HepG2 (cell line): ENCODE measurements around the gene NDC1. TPM values are rescaled to one million over a fixed set of nuclear protein-coding genes. Genes with fewer than 3 reads are reported as not detected.

Experiments
- ATAC-seq: fragments of 200-7000 bp; cut with Tn5 transposase; 3 replicates; pipeline ENCODE4 v1.9.1; 2020; ENCODE audit warnings: mild to moderate bottlenecking, moderate library complexity
- BruUV-seq: library from RNA; stranded (reverse); fragments of 400-500 nt; replicated peaks from 2 replicates; lab custom pipeline; 2021; lab: Mats Ljungman, UMichigan
- CTCF ChIA-PET: fragments of 300-600 bp; formaldehyde crosslinking; extraction: SDS; loops from one replicate; lab custom pipeline; 2021; ENCODE audit warnings: low total read pairs, inconsistent platforms, low intra/inter-chr PET ratio; lab: Yijun Ruan, JAX
- POLR2A ChIA-PET: fragments of 350-600 bp; sonication (Branson Sonifier 250); formaldehyde crosslinking; loops from one replicate; lab custom pipeline; 2020; ENCODE audit warnings: antibody characterized with exemption, inconsistent platforms; lab: Yijun Ruan, JAX
- DNase-seq: peaks from one replicate; pipeline ENCODE4 v3.0.0-alpha.2; 2015; ENCODE audit warnings: low spot score
- FAIRE-seq: peaks from 3 replicates; lab custom pipeline; 2011; peaks lifted over from hg19 to GRCh38; lab: Jason Lieb, UNC
- H2AFZ ChIP-seq: one replicate; pipeline ENCODE4 v1.6.1; 2011; ENCODE audit warnings: low read length, inconsistent platforms
- H3K27ac ChIP-seq: fragments of 300-600 bp; 3 replicates; pipeline ENCODE4 v1.8.0; 2011; ENCODE audit warnings: mixed run types, mild to moderate bottlenecking, mixed read lengths, low read length, inconsistent platforms; ENCODE audit not compliant: insufficient read depth; ENCODE audit errors: extremely low read length
- H3K27me3 ChIP-seq, 2 experiments: fragments of 200-600 bp in 1 of 2; 2 replicates in 1 of 2; 3 replicates in 1 of 2; pipeline versions ENCODE4 v1.6.0 to v1.8.0; 2011; ENCODE audit warnings: low read length in 2 of 2, mild to moderate bottlenecking in 2 of 2, moderate library complexity in 2 of 2, inconsistent platforms in 1 of 2; ENCODE audit not compliant: insufficient read depth in 2 of 2, control insufficient read depth in 1 of 2
- H3K36me3 ChIP-seq, 2 experiments: fragments of 200-600 bp in 1 of 2; replicated peaks in 1 of 2; 2 replicates in 1 of 2; 3 replicates in 1 of 2; pipeline versions ENCODE4 v1.5.1 to v1.8.0; 2011; ENCODE audit warnings: low read length in 2 of 2, inconsistent platforms in 1 of 2; ENCODE audit not compliant: insufficient read depth in 2 of 2, control insufficient read depth in 1 of 2
- H3K4me1 ChIP-seq: 2 replicates; pipeline ENCODE4 v1.5.1; 2012; ENCODE audit warnings: low read length, inconsistent platforms; ENCODE audit not compliant: insufficient read depth
- H3K4me2 ChIP-seq: 2 replicates; pipeline ENCODE4 v1.6.0; 2011; ENCODE audit warnings: low read depth, low read length, inconsistent platforms
- H3K4me3 ChIP-seq, 3 experiments: fragments of 200-600 bp in 1 of 3; sonication (generic), shearing (Covaris generic) in 1 of 3; replicated peaks in 1 of 3; 2 replicates each; pipeline ENCODE4 v1.5.1; 2011 to 2016; ENCODE audit warnings: low read length in 3 of 3, inconsistent platforms in 2 of 3, low read depth in 2 of 3, mild to moderate bottlenecking in 2 of 3, control low read depth in 1 of 3, mixed read lengths in 1 of 3; ENCODE audit not compliant: insufficient read depth in 1 of 3
- H3K79me2 ChIP-seq: one replicate; pipeline ENCODE4 v1.6.1; 2011; ENCODE audit warnings: low read length, inconsistent platforms; ENCODE audit not compliant: insufficient read depth
- H3K9ac ChIP-seq: 2 replicates; pipeline ENCODE4 v1.6.0; 2011; ENCODE audit warnings: mild to moderate bottlenecking, low read depth, low read length, inconsistent platforms; ENCODE audit not compliant: insufficient read depth
- H3K9me3 ChIP-seq: 2 replicates; pipeline ENCODE4 v1.5.1; 2012; ENCODE audit warnings: mild to moderate bottlenecking, low read length
- H4K20me1 ChIP-seq: 2 replicates; pipeline ENCODE4 v1.6.0; 2011; ENCODE audit warnings: inconsistent platforms, mild to moderate bottlenecking, low read length, moderate library complexity; ENCODE audit not compliant: insufficient read depth
- CBX1 ChIP-seq: IDR thresholded peaks from one replicate; pipeline ENCODE4 v1.6.1; 2016; ENCODE audit warnings: antibody characterized with exemption, low read depth
- ISX ChIP-seq: sonication (generic); formaldehyde crosslinking; conservative IDR thresholded peaks from 2 replicates; pipeline ENCODE4 v1.5.0; 2020; ENCODE audit warnings: missing genetic modification reagents
- KLF12 ChIP-seq: sonication (generic); formaldehyde crosslinking; IDR thresholded peaks from 2 replicates; pipeline ENCODE4 v1.4.0; 2020; ENCODE audit warnings: missing genetic modification reagents, borderline replicate concordance
- MEIS2 ChIP-seq: sonication (generic); formaldehyde crosslinking; IDR thresholded peaks from 2 replicates; pipeline ENCODE4 v1.9.0; 2021; ENCODE audit warnings: mild to moderate bottlenecking, missing genetic modification reagents
- MXI1 ChIP-seq: IDR thresholded peaks from 3 replicates; pipeline ENCODE4 v1.6.1; 2012; ENCODE audit warnings: low read depth, low read length, inconsistent platforms, borderline replicate concordance
- ZMYM2 ChIP-seq: sonication (generic); formaldehyde crosslinking; IDR thresholded peaks from 2 replicates; pipeline ENCODE4 v1.8.0; 2022; ENCODE audit warnings: mild to moderate bottlenecking, missing genetic modification reagents
- ZMYM3 ChIP-seq: sonication (generic); formaldehyde crosslinking; IDR thresholded peaks from 2 replicates; pipeline ENCODE4 v1.5.1; 2020; ENCODE audit warnings: mild to moderate bottlenecking, missing genetic modification reagents
- ZNF251 ChIP-seq: sonication (generic); formaldehyde crosslinking; IDR thresholded peaks from 2 replicates; pipeline ENCODE4 v1.9.0; 2021; ENCODE audit warnings: mild to moderate bottlenecking, missing genetic modification reagents
- WGBS: methylation state at CpG from one replicate; pipeline ENCODE4 v1.1.6; 2017; ENCODE audit warnings: low lambda C conversion rate; 5-methylcytosine and 5-hydroxymethylcytosine counted together
- in situ Hi-C: cut with HindIII; loops from 2 replicates; pipeline ENCODE4 v1.10.0; 2017; ENCODE audit warnings: low pct_unique_long_range_greater_than_20kb; ENCODE audit not compliant: extremely low pct_ligation_motif_present
- intact Hi-C: fragments of 100-400 bp; cut with micrococcal nuclease; formaldehyde crosslinking; loops from one replicate; pipeline ENCODE4 v1.10.0; 2022; ENCODE audit not compliant: unreplicated experiment
- polyA plus RNA-seq, 8 experiments: library from polyadenylated mRNA; depleted of rRNA in 3 of 8; stranded (reverse) in 7 of 8; unstranded in 1 of 8; fragments of >200 nt; fragmentation: Illumina TruSeq in 4 of 8; extraction: Trizol in 4 of 8; gene quantifications; 2 replicates each; pipeline versions ENCODE4 v1.2.1 to v1.2.3, GENCODE V29; 2011 to 2016; ENCODE audit warnings: low read depth in 4 of 8, missing spikeins in 1 of 8, mixed read lengths in 1 of 8; ENCODE audit not compliant: insufficient read depth in 1 of 8
- total RNA-seq, 5 experiments: library from RNA; depleted of rRNA; stranded (reverse); fragments of >200 nt; fragmentation: Illumina TruSeq; extraction: Trizol; gene quantifications; 2 replicates each; pipeline ENCODE4 v1.2.3, GENCODE V29; 2016; ENCODE audit warnings: low read depth in 1 of 5
- TF ChIP-seq, protein P1 (sequence below): sonication (generic); formaldehyde crosslinking; IDR thresholded peaks from 2 replicates; pipeline ENCODE4 v1.5.0; 2020; ENCODE audit warnings: missing genetic modification reagents
- TF ChIP-seq, protein P2 (sequence below): sonication (generic); formaldehyde crosslinking; IDR thresholded peaks from 2 replicates; pipeline ENCODE4 v1.5.1; 2020; ENCODE audit warnings: missing genetic modification reagents, mild to moderate bottlenecking, borderline replicate concordance
- TF ChIP-seq, protein P3 (sequence below): IDR thresholded peaks from 2 replicates; pipeline ENCODE4 v1.6.1; 2016; ENCODE audit warnings: missing compliant biosample characterization, missing genetic modification reagents, borderline replicate concordance
- TF ChIP-seq, protein P4 (sequence below): IDR thresholded peaks from 2 replicates; pipeline ENCODE4 v1.6.1; 2016; ENCODE audit warnings: mild to moderate bottlenecking, missing biosample characterization, missing genetic modification reagents
- TF ChIP-seq, protein P5 (sequence below): sonication (generic); formaldehyde crosslinking; IDR thresholded peaks from 2 replicates; pipeline ENCODE4 v1.4.0; 2020; ENCODE audit warnings: missing genetic modification reagents

NDC1 gene
- total and polyA plus RNA-seq, 2 of the 13 experiments (the other 11 are each of a cell fraction or from before 2014, with no cell fraction given), result 38.1 to 50.9 TPM

DNA sequence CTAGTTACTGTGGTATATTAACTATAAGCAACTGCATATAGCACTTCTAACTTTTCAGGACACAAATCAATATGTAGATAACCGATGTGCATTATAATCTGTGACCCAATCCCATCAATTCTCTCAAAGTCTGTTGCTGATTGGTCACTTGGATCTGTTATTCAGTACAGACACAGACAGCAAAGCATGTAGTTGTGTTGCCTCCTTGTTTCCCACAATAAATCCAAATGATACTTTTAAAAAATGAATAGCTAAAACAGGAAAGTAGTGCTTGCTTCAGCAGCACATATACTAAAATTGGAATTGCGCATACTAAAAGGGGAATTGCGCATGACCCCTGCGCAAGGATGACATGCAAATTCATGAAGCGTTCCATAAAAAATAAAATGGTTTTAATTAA, 28.1 kb downstream of the NDC1 start (continued):
- TF ChIP-seq, protein P1, sequence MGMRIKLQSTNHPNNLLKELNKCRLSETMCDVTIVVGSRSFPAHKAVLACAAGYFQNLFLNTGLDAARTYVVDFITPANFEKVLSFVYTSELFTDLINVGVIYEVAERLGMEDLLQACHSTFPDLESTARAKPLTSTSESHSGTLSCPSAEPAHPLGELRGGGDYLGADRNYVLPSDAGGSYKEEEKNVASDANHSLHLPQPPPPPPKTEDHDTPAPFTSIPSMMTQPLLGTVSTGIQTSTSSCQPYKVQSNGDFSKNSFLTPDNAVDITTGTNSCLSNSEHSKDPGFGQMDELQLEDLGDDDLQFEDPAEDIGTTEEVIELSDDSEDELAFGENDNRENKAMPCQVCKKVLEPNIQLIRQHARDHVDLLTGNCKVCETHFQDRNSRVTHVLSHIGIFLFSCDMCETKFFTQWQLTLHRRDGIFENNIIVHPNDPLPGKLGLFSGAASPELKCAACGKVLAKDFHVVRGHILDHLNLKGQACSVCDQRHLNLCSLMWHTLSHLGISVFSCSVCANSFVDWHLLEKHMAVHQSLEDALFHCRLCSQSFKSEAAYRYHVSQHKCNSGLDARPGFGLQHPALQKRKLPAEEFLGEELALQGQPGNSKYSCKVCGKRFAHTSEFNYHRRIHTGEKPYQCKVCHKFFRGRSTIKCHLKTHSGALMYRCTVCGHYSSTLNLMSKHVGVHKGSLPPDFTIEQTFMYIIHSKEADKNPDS (CRISPR knock-in tag), result no peak
- TF ChIP-seq ZNF251, result no peak
- TF ChIP-seq, protein P2, sequence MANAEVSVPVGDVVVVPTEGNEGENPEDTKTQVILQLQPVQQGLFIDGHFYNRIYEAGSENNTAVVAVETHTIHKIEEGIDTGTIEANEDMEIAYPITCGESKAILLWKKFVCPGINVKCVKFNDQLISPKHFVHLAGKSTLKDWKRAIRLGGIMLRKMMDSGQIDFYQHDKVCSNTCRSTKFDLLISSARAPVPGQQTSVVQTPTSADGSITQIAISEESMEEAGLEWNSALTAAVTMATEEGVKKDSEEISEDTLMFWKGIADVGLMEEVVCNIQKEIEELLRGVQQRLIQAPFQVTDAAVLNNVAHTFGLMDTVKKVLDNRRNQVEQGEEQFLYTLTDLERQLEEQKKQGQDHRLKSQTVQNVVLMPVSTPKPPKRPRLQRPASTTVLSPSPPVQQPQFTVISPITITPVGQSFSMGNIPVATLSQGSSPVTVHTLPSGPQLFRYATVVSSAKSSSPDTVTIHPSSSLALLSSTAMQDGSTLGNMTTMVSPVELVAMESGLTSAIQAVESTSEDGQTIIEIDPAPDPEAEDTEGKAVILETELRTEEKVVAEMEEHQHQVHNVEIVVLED (CRISPR knock-in tag), result no peak
- TF ChIP-seq CBX1, result no peak

DNA sequence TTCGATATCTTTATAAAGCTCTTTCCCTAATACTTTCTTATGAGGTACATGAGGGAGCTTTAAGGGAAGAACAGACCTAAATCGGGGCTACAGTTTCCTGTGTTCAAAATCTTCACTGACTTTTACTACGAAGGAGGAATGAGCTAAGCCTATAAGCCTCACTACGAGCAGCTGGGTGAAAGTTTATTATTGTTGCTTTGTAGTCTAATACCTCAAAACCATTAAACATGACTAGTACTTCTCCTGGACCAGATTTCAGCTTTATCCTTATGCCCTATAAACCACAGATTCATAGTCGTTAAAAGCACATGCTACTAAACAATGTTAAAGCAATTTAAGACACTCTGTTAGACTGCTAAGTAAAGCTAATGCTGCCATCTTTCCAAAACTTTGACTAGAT, 30.2 kb downstream of the NDC1 start:
- intact Hi-C loops, result no loop called here
- no peak overlapping the region for H3K4me3 ChIP-seq
- H3K4me1 ChIP-seq, result peaks cover 6% of the 10 kb centered on the region
- no peak overlapping the region for H3K4me2 ChIP-seq
- no peaks in the 10 kb centered on the region for H3K9me3 ChIP-seq
- no peaks in the 10 kb centered on the region for H4K20me1 ChIP-seq
- H3K79me2 ChIP-seq, result no peaks in the 10 kb centered on the region
- in situ Hi-C loops, result no loop called here
- ATAC-seq (no peak), FAIRE-seq (no peak), DNase-seq (no peak)
- 99% methylated on average over 5 of the region's 5 CpGs for WGBS
- H3K9ac ChIP-seq, result no peak overlapping the region
- ChIA-PET POLR2A (no interaction called here), CTCF (no interaction called here)
- no peak overlapping the region for H2AFZ ChIP-seq
- H3K27ac ChIP-seq, result no peak overlapping the region
- H3K27me3 ChIP-seq, result no peaks in the 10 kb centered on the region
- peaks cover 8 to 47% of the 10 kb centered on the region in 2 experiments; a peak in 4 of 5 replicates for H3K36me3 ChIP-seq
- BruUV-seq, result no TSS peak
- TF ChIP-seq, protein P3, sequence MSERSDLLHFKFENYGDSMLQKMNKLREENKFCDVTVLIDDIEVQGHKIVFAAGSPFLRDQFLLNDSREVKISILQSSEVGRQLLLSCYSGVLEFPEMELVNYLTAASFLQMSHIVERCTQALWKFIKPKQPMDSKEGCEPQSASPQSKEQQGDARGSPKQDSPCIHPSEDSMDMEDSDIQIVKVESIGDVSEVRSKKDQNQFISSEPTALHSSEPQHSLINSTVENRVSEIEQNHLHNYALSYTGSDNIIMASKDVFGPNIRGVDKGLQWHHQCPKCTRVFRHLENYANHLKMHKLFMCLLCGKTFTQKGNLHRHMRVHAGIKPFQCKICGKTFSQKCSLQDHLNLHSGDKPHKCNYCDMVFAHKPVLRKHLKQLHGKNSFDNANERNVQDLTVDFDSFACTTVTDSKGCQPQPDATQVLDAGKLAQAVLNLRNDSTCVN (CRISPR knock-in tag), result no peak
- TF ChIP-seq ZMYM2 (CRISPR knock-in tag) (no peak), KLF12 (CRISPR knock-in tag) (no peak), ISX (CRISPR knock-in tag) (no peak), MEIS2 (CRISPR knock-in tag) (no peak), ZMYM3 (CRISPR knock-in tag) (no peak), MXI1 (no peak)
- TF ChIP-seq, protein P4, sequence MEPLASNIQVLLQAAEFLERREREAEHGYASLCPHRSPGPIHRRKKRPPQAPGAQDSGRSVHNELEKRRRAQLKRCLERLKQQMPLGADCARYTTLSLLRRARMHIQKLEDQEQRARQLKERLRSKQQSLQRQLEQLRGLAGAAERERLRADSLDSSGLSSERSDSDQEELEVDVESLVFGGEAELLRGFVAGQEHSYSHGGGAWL (CRISPR knock-in tag), result no peak
- TF ChIP-seq, protein P5, sequence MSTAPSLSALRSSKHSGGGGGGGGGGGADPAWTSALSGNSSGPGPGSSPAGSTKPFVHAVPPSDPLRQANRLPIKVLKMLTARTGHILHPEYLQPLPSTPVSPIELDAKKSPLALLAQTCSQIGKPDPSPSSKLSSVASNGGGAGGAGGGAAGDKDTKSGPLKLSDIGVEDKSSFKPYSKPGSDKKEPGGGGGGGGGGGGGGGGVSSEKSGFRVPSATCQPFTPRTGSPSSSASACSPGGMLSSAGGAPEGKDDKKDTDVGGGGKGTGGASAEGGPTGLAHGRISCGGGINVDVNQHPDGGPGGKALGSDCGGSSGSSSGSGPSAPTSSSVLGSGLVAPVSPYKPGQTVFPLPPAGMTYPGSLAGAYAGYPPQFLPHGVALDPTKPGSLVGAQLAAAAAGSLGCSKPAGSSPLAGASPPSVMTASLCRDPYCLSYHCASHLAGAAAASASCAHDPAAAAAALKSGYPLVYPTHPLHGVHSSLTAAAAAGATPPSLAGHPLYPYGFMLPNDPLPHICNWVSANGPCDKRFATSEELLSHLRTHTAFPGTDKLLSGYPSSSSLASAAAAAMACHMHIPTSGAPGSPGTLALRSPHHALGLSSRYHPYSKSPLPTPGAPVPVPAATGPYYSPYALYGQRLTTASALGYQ, result no peak
